Activated CD4-positive, alpha-beta T cell treated with anti-CD3 and anti-CD28 coated beads for 24 hours (primary cell): ENCODE data around the gene PIGH.
"Not testable (repeated sequence)": the region's sequence is repeated elsewhere in the genome, so short reads cannot be mapped to it uniquely, and the experiment has no call there.

Experiments used
- DNase-seq, 2 donors: peaks; one replicate each; pipeline ENCODE4 v3.0.0-alpha.2; 2020; ENCODE audit warnings: low read depth in 2 of 2

Gene PIGH

GRCh38 chr14:67609642-67610310 lies 9.7 kb upstream of the PIGH start:
- DNase-seq: no peak

- no peak for DNase-seq
Measured at GRCh38 chr14:67607646-67608045, 7.6 kb upstream of the PIGH start.

GRCh38 chr14:67602995-67603545 lies 3.0 kb upstream of the PIGH start:
- DNase-seq: no peak

GRCh38 chr14:67602076-67602475 lies 2.0 kb upstream of the PIGH start:
- no peak for DNase-seq

- DNase-seq: not testable (repeated sequence)
Measured at GRCh38 chr14:67600562-67600974, 500 bp upstream of the PIGH start.

GRCh38 chr14:67595392-67595791 lies 4.7 kb downstream of the PIGH start:
- no peak for DNase-seq

- DNase-seq: not testable (repeated sequence)
Measured at GRCh38 chr14:67593650-67594049, 6.4 kb downstream of the PIGH start.

- DNase-seq: no peak
Measured at GRCh38 chr14:67589204-67589770, 10.8 kb downstream of the PIGH start.

- no peak for DNase-seq
Measured at GRCh38 chr14:67586369-67586768, 13.7 kb downstream of the PIGH start.

GRCh38 chr14:67584978-67585377 lies 15.1 kb downstream of the PIGH start:
- no peak for DNase-seq

- no peak for DNase-seq
Measured at GRCh38 chr14:67583711-67584644, 16.1 kb downstream of the PIGH start.

- DNase-seq: no peak
Measured at GRCh38 chr14:67582061-67582460, 18.0 kb downstream of the PIGH start.

GRCh38 chr14:67581643-67582042 lies 18.4 kb downstream of the PIGH start:
- no peak for DNase-seq

- no peak for DNase-seq
Measured at GRCh38 chr14:67580336-67581171, 19.5 kb downstream of the PIGH start.

GRCh38 chr14:67579636-67580035 lies 20.4 kb downstream of the PIGH start:
- DNase-seq: no peak

GRCh38 chr14:67579040-67579439 lies 21.0 kb downstream of the PIGH start:
- no peak for DNase-seq

GRCh38 chr14:67577909-67578749 lies 21.9 kb downstream of the PIGH start:
- DNase-seq: no peak

GRCh38 chr14:67577181-67577808 lies 22.8 kb downstream of the PIGH start:
- DNase-seq: no peak

- DNase-seq: no peak
Measured at GRCh38 chr14:67576216-67576955, 23.7 kb downstream of the PIGH start.
